Prostate gland (tissue), 2 donors: ENCODE results near the gene ZNF232.
"Not testable (repeated sequence)": the region's sequence is repeated elsewhere in the genome, so short reads cannot be mapped to it uniquely, and the experiment has no call there.

Experiments
- POLR2A ChIP-seq: fragments of 450-650 bp; IDR thresholded peaks from one replicate; pipeline ENCODE4 v1.6.1; 2016; ENCODE audit warnings: antibody characterized with exemption, mild to moderate bottlenecking
- POLR2AphosphoS5 ChIP-seq: sonication (generic); formaldehyde crosslinking; IDR thresholded peaks from one replicate; pipeline ENCODE4 v1.6.1; 2017; ENCODE audit warnings: antibody characterized with exemption
- TF ChIP-seq, protein P1 (sequence below), 4 experiments: fragments of 200-600 bp in 2 of 4; fragments of 450-650 bp in 2 of 4; sonication (generic) in 2 of 4; IDR thresholded peaks; 1 replicate in 3 of 4; 2 replicates in 1 of 4; pipeline ENCODE4 v1.5.1; 2016 to 2019; ENCODE audit warnings: antibody characterized with exemption in 4 of 4, mild to moderate bottlenecking in 2 of 4, moderate library complexity in 2 of 4

DNA sequence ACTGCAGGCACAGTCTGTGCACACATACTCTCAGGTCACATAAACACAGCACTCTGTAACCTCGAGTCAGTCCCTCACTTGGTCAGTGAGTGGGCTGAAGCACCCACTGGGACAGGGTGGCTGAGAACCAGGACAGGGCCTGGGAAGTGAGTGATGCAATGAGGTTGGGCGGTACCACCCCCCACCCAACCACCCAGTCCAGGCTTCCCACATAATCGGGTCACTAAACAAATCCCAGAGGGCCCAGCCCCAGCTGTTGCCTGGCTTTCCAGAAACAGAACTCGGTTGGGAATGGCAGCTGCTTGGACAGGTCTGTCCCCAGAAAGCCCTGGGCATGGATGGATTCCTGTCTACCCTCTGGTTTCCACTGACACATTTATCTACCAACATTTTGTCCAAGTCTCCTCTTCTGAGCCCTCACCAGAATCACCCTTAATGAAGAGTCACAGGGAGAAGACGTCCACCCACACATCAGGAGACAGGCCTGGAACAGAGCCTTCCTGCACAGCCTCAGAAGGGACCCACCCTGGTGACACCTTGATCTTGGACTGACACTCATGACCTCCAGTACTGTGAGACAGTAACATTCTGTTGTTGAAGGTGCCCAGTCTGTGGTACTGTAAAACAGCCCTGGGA, 12.6 kb upstream of the ZNF232 start:
- TF ChIP-seq POLR2A, POLR2AphosphoS5: not testable (repeated sequence)
- TF ChIP-seq, protein P1, sequence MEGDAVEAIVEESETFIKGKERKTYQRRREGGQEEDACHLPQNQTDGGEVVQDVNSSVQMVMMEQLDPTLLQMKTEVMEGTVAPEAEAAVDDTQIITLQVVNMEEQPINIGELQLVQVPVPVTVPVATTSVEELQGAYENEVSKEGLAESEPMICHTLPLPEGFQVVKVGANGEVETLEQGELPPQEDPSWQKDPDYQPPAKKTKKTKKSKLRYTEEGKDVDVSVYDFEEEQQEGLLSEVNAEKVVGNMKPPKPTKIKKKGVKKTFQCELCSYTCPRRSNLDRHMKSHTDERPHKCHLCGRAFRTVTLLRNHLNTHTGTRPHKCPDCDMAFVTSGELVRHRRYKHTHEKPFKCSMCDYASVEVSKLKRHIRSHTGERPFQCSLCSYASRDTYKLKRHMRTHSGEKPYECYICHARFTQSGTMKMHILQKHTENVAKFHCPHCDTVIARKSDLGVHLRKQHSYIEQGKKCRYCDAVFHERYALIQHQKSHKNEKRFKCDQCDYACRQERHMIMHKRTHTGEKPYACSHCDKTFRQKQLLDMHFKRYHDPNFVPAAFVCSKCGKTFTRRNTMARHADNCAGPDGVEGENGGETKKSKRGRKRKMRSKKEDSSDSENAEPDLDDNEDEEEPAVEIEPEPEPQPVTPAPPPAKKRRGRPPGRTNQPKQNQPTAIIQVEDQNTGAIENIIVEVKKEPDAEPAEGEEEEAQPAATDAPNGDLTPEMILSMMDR (IDR thresholded peaks at IDR 0.05): not testable (repeated sequence)
